Chondrocyte (in vitro differentiated cells): ENCODE results near the gene XDH. TPM values are rescaled to one million over a fixed set of nuclear protein-coding genes. Genes with fewer than 3 reads are reported as not detected.

Experiments used
- DNase-seq: peaks from one replicate; pipeline ENCODE4 v3.0.0; 2021; ENCODE audit warnings: mixed read lengths, low spot score
- H3K27ac Mint-ChIP-seq: one replicate; pipeline ENCODE4 v1.8.0; 2021; ENCODE audit warnings: mild to moderate bottlenecking, moderate library complexity, mixed read lengths; ENCODE audit not compliant: unreplicated experiment
- H3K27me3 Mint-ChIP-seq: 2 replicates; pipeline ENCODE4 v1.8.0; 2021; ENCODE audit warnings: low read depth, mixed read lengths
- H3K36me3 Mint-ChIP-seq: 2 replicates; pipeline ENCODE4 v1.8.0; 2021; ENCODE audit warnings: low read depth, mixed read lengths
- H3K4me1 Mint-ChIP-seq: 2 replicates; pipeline ENCODE4 v1.8.0; 2021; ENCODE audit warnings: low read depth, mild to moderate bottlenecking, mixed read lengths
- H3K4me3 Mint-ChIP-seq: one replicate; pipeline ENCODE4 v1.8.0; 2021; ENCODE audit warnings: mild to moderate bottlenecking, moderate library complexity, mixed read lengths; ENCODE audit not compliant: unreplicated experiment
- H3K9me3 Mint-ChIP-seq: 2 replicates; pipeline ENCODE4 v1.8.0; 2021; ENCODE audit warnings: low read depth, mixed read lengths
- CTCF ChIP-seq: fragments of 200-600 bp; sonication (generic); IDR thresholded peaks from 2 replicates; pipeline ENCODE4 v1.5.0; 2021; ENCODE audit warnings: antibody characterized with exemption, mild to moderate bottlenecking, moderate library complexity
- total RNA-seq: library from RNA; stranded (reverse); gene quantifications from 3 replicates; pipeline ENCODE4 v1.2.1, GENCODE V29; 2021

Gene XDH
- total RNA-seq, 1 donor from 2014 or later: 0.12 TPM

- Mint-ChIP-seq H3K9me3 (peaks cover 17% of the 10 kb centered on the region), H3K27me3 (peaks cover 9% of the 10 kb centered on the region), H3K4me1 (no peaks in the 10 kb centered on the region), H3K27ac (no peak overlapping the region), H3K4me3 (no peak overlapping the region), H3K36me3 (peaks cover 3% of the 10 kb centered on the region)
- no peak for TF ChIP-seq CTCF
- DNase-seq: no peak
Measured at GRCh38 chr2:31415421-31415820, 879 bp upstream of the XDH start.

- Mint-ChIP-seq H3K27ac (no peak overlapping the region), H3K4me3 (no peak overlapping the region), H3K27me3 (peaks cover 9% of the 10 kb centered on the region), H3K36me3 (no peaks in the 10 kb centered on the region), H3K9me3 (peaks cover 8% of the 10 kb centered on the region), H3K4me1 (no peaks in the 10 kb centered on the region)
- peak; percentile 74 for TF ChIP-seq CTCF
- DNase-seq: no peak
Measured at GRCh38 chr2:31413862-31414550, 536 bp downstream of the XDH start.

GRCh38 chr2:31413025-31413424 is 1.5 kb downstream of the XDH start:
- Mint-ChIP-seq H3K4me3 (no peak overlapping the region), H3K36me3 (no peaks in the 10 kb centered on the region), H3K4me1 (no peaks in the 10 kb centered on the region), H3K27me3 (peaks cover 12% of the 10 kb centered on the region), H3K27ac (no peak overlapping the region), H3K9me3 (peaks cover 1% of the 10 kb centered on the region)
- no peak for DNase-seq
- no peak for TF ChIP-seq CTCF

GRCh38 chr2:31411771-31412170 is 2.8 kb downstream of the XDH start:
- Mint-ChIP-seq H3K9me3 (no peaks in the 10 kb centered on the region), H3K4me3 (no peak overlapping the region), H3K36me3 (no peaks in the 10 kb centered on the region), H3K4me1 (no peaks in the 10 kb centered on the region), H3K27me3 (peaks cover 12% of the 10 kb centered on the region), H3K27ac (no peak overlapping the region)
- no peak for TF ChIP-seq CTCF
- DNase-seq: no peak

- no peak for DNase-seq
- peaks cover 11% of the 10 kb centered on the region for H3K4me1 Mint-ChIP-seq
- no peak overlapping the region for H3K27ac Mint-ChIP-seq
- no peak overlapping the region for H3K4me3 Mint-ChIP-seq
- no peaks in the 10 kb centered on the region for H3K36me3 Mint-ChIP-seq
- peaks cover 3% of the 10 kb centered on the region for H3K27me3 Mint-ChIP-seq
- no peaks in the 10 kb centered on the region for H3K9me3 Mint-ChIP-seq
- TF ChIP-seq CTCF: no peak
Measured at GRCh38 chr2:31406593-31407385, 7.8 kb downstream of the XDH start.
